SK-N-MC (cell line): ENCODE results near the gene TMEM39A.

Experiments
- DNase-seq: peaks from one replicate; pipeline ENCODE4 v3.0.0-alpha.2; 2011; ENCODE audit warnings: low read depth, low spot score
- H3K27ac ChIP-seq: fragments of 200-600 bp; sonication (generic); 2 replicates; pipeline ENCODE4 v1.5.1; 2016; ENCODE audit warnings: mixed run types
- H3K36me3 ChIP-seq: fragments of 200-600 bp; sonication (generic); 2 replicates; pipeline ENCODE4 v1.6.1; 2017; ENCODE audit warnings: antibody characterized with exemption, low read length, mixed read lengths; ENCODE audit not compliant: insufficient read depth
- H3K4me3 ChIP-seq: fragments of 200-600 bp; sonication (generic); 2 replicates; pipeline ENCODE4 v1.5.1; 2016
- H3K9ac ChIP-seq: fragments of 200-600 bp; sonication (generic); 2 replicates; pipeline ENCODE4 v1.8.0; 2017; ENCODE audit warnings: mixed run types, mixed read lengths; ENCODE audit not compliant: insufficient read length
- H3K9me3 ChIP-seq: fragments of 200-600 bp; sonication (generic); 2 replicates; pipeline ENCODE4 v1.6.1; 2017; ENCODE audit warnings: low read depth, mild to moderate bottlenecking, antibody characterized with exemption, low read length, moderate library complexity, mixed read lengths
- EZH2 ChIP-seq: fragments of 200-600 bp; sonication (generic); IDR thresholded peaks from one replicate; pipeline ENCODE4 v1.6.1; 2017; ENCODE audit warnings: antibody characterized with exemption
- FOXP2 ChIP-seq: optimal IDR thresholded peaks from 2 replicates; pipeline ENCODE3; 2011; ENCODE audit warnings: mild to moderate bottlenecking, moderate library complexity; ENCODE audit not compliant: insufficient read depth; ENCODE audit errors: extremely low read length, control extremely low read depth
- POLR2AphosphoS5 ChIP-seq: IDR thresholded peaks from 2 replicates; pipeline ENCODE4 v1.6.1; 2012; ENCODE audit warnings: mild to moderate bottlenecking, low read depth, low read length, borderline replicate concordance

The TMEM39A gene

DNA sequence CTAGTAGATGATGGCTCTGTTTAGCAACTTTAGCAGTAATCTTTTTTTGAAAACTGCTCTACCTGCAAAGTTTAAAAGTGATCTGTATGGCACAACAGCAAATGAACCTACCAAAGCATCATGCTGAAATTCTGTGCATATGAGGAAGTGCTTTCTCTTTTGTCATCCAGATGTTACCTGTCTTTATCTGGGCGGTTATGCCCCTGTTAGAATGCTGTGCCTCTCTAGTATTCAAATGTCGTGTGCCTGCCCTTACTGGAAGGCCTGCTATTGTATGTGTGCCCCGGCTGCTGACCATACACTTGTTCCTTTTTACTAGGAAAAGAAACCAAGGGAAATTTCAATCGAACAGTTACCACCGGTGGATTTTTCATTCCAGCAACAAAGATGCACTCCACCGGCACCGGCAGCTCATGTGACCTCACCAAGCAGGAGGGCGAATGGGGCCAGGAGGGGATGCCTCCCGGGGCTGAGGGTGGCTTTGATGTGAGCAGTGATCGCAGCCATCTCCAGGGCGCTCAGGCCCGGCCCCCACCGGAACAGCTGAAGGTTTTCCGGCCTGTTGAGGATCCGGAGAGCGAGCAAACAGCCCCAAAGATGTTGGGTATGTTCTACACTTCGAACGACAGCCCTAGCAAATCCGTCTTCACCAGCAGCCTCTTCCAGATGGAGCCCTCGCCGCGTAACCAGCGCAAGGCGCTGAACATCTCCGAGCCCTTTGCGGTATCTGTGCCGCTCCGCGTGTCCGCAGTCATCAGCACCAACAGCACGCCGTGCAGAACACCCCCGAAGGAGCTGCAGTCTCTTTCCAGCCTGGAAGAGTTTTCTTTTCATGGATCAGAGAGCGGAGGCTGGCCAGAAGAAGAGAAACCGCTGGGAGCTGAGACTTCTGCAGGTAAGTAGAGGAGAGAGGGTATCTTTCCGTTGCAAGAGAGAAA, 61.6 kb downstream of the TMEM39A start:
- Histone ChIP-seq H3K9ac (no peak overlapping the region), H3K36me3 (peaks cover 13% of the 10 kb centered on the region), H3K9me3 (no peaks in the 10 kb centered on the region), H3K4me3 (no peak overlapping the region), H3K27ac (no peak overlapping the region)
- TF ChIP-seq POLR2AphosphoS5 (no peak), FOXP2 (no peak), EZH2 (no peak)
- no peak for DNase-seq

- no peaks in the 10 kb centered on the region for H3K9me3 ChIP-seq
- no peak overlapping the region for H3K27ac ChIP-seq
- peaks cover 14% of the 10 kb centered on the region for H3K36me3 ChIP-seq
- H3K4me3 ChIP-seq: no peak overlapping the region
- no peak for DNase-seq
- H3K9ac ChIP-seq: no peak overlapping the region
- no peak for TF ChIP-seq POLR2AphosphoS5
Measured at GRCh38 chr3:119401069-119401468, 62.3 kb downstream of the TMEM39A start.

- Histone ChIP-seq H3K36me3 (peaks cover 17% of the 10 kb centered on the region), H3K27ac (no peak overlapping the region), H3K9me3 (no peaks in the 10 kb centered on the region), H3K9ac (no peak overlapping the region), H3K4me3 (no peak overlapping the region)
- no peak for DNase-seq
- TF ChIP-seq POLR2AphosphoS5 (no peak), FOXP2 (no peak), EZH2 (no peak)
Measured at GRCh38 chr3:119400466-119400865, 62.9 kb downstream of the TMEM39A start.

DNA sequence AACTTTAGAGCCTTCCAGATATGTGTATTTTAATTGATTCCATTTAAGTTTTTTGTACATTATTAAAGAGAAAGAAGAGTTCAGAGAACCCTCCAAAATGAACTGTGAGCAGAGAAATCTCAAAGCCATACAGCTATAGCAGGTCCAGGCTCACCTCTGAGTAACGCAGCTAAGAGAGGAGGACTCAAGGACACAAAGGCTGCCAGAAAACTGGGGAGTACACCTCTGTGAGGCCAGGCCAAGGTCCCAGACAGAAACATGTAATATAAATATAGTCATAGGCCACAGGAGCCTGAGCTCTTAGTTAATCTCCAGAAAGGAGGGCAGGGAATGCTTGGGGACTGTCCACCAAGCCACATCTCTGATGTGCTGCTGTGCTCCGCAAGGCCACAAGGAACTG, 66.5 kb downstream of the TMEM39A start:
- Histone ChIP-seq H3K9ac (no peak overlapping the region), H3K27ac (no peak overlapping the region), H3K4me3 (no peak overlapping the region), H3K9me3 (no peaks in the 10 kb centered on the region), H3K36me3 (peaks cover 19% of the 10 kb centered on the region)
- no peak for TF ChIP-seq POLR2AphosphoS5
- no peak for TF ChIP-seq EZH2
- TF ChIP-seq FOXP2: no peak
- DNase-seq: no peak

DNA sequence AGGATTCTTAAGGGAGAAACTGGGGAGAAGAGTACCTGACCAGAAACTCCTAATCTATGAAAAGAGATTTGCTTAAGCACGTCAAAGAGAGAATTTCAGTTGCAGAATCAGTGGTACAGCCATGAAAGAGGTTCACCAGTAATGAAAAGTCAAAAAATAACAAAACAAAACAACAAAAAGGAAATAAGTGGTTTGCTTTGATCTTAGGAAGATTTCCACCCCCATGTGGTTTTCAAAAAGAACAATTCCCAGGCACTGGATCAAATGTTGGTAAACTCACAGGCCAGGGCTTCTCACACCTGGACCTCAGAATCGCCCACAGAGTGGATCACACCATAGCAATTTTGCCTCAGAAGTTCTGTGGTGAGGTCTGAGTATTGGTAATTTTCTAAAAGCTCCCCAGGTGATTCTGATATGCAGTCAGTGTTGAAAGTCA, 67.5 kb downstream of the TMEM39A start:
- H3K4me3 ChIP-seq: no peak overlapping the region
- no peak overlapping the region for H3K9ac ChIP-seq
- no peak overlapping the region for H3K27ac ChIP-seq
- DNase-seq: no peak
- peaks cover 19% of the 10 kb centered on the region for H3K36me3 ChIP-seq
- no peaks in the 10 kb centered on the region for H3K9me3 ChIP-seq
- TF ChIP-seq FOXP2 (no peak), POLR2AphosphoS5 (no peak), EZH2 (no peak)

DNA sequence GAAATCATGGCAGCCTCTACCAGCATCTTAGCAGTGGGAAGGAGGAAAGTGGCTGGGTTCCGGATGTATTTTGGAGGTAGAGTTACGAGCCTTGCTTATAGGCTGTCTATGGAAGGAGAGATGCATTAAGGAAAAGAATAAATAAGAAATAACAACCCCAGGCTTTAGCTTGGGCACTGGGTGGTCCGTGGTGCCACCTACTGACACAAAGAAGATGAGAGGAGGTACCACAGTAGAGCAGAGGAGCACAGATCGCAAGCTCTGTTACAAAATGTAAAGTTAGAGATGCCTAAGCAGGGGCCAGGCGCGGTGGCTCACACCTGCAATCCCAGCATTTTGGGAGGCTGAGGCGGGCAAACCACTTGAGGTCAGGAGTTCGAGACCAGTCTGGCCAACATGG, 74.8 kb downstream of the TMEM39A start:
- no peak for DNase-seq
- H3K9ac ChIP-seq: no peak overlapping the region
- H3K36me3 ChIP-seq: peaks cover 10% of the 10 kb centered on the region; the same call in 1 of the 2 replicates
- H3K27ac ChIP-seq: no peak overlapping the region
- TF ChIP-seq POLR2AphosphoS5 (no peak), EZH2 (no peak), FOXP2 (no peak)
- H3K9me3 ChIP-seq: no peaks in the 10 kb centered on the region
- no peak overlapping the region for H3K4me3 ChIP-seq

DNA sequence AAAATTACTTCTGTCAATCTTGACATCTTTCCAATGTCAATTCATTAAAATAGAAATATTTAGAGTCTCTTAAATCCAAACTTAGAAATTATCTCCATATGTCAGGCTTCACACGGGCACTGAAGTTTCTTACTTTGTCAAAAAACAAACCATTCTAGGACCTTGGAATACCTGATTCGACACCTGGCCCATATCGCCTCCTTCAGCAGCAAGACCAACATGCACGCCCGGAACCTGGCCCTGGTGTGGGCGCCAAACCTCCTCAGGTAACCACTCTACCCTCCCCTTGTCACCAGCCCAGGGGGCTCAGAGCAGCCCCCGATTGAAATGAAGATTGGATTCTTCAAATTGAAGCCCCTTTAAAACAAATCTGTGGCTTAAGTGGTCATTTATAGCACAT, 81.3 kb downstream of the TMEM39A start:
- H3K4me3 ChIP-seq: no peak overlapping the region
- no peaks in the 10 kb centered on the region; the same call in 1 of the 2 replicates for H3K36me3 ChIP-seq
- no peaks in the 10 kb centered on the region for H3K9me3 ChIP-seq
- no peak overlapping the region for H3K27ac ChIP-seq
- no peak for TF ChIP-seq POLR2AphosphoS5
- TF ChIP-seq EZH2: no peak
- no peak for TF ChIP-seq FOXP2
- H3K9ac ChIP-seq: no peak overlapping the region
- DNase-seq: no peak

- H3K4me3 ChIP-seq: no peak overlapping the region
- no peak for DNase-seq
- H3K9ac ChIP-seq: no peak overlapping the region
- H3K27ac ChIP-seq: no peak overlapping the region
- TF ChIP-seq FOXP2 (no peak), POLR2AphosphoS5 (no peak), EZH2 (no peak)
- no peaks in the 10 kb centered on the region for H3K9me3 ChIP-seq
- H3K36me3 ChIP-seq: no peaks in the 10 kb centered on the region; the same call in 1 of the 2 replicates
Measured at GRCh38 chr3:119380697-119381096, 82.7 kb downstream of the TMEM39A start.
